ENCODE results near the gene PACS2.
"Not testable (repeated sequence)": the region's sequence is repeated elsewhere in the genome, so short reads cannot be mapped to it uniquely, and the experiment has no call there.

Gene PACS2

DNA sequence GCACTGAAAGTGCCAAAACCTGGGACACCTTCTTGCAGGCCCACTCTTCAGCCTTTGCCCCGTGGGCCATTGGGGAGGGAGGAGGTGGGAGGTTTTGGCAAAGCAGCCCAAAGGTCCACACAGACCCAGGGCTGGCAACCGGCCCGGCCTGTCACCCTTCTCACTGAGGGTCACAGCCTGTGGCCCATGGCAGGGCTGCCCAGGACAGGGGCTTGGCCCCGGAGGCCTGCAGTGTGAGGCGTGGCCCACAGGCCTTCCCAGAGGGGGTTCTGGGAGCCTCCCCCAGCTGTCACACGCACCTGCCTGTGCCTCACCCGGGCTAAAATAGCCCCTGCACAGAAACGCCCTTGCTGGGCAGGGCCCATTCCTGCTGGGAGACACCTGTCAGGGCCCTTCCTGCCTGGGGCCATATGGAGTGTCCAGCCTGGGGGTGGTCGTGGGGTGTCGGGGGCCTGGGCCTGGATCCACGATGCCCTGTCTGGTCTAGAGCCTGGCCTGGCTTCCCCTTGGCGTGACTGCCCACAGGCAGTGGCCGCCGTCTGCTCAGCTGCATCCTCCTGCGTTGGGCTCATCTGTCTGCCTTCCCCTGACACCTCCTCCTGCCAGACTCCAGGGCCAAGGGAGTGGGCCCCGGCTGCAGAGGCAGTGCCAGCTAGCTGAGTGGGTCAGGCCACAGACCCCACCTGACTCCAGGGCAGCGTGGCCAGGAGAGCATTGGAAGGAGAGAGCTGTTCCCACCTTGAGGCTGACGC lies 19.2 kb downstream of the PACS2 start:
- FAIRE-seq: no peak

DNA sequence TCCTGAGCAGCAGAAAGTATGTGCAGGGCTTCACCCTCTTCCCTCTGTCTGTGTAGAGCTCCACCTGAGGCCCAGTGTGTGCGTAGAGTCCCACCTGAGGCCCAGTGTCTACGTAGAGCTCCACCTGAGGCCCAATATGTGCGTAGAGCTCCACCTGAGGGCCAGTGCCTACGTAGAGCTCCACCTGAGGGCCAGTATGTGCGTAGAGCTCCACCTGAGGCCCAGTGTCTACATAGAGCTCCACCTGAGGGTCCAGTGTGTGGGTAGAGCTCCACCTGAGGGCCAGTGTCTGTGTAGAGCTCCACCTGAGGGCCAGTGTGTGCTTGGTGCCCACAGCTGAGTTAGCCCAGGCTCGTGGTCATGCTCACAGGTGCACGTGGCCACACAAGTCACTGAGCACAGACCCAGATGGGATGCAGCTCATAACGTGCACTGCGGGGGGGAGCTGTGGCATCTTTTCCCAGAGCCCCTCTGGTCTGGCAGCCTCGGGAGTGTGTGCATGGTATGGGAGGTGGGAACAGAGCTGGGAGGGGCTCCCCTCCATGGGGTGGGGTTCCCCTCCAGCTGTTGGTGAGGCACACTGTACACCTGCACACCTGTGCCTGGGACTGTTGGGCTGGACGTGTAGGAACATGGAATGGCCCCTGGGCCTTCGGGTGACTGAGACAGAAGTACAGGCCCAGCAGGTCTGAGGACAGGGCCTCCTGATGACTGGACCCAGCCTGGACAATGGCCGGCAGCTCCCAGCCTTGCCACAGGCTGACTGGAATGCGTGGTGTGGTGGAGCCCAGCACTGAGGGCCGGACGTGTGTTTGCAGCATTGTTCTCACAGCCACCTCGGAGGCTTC lies 20.1 kb downstream of the PACS2 start:
- FAIRE-seq: no peak

DNA sequence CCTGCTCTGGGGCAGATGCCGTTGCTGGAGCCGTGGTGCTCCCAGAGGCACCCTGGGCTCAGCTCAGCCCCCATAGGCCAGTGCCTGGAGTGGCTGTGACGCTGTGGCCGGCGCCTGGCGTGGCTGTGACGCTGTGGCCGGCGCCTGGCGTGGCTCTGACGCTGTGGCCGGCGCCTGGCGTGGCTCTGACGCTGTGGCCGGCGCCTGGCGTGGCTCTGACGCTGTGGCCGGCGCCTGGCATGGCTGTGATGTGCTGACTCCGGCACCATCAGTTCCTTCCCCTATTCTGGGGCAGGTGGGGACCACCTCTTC lies 20.6 kb downstream of the PACS2 start:
- not testable (repeated sequence) for FAIRE-seq

DNA sequence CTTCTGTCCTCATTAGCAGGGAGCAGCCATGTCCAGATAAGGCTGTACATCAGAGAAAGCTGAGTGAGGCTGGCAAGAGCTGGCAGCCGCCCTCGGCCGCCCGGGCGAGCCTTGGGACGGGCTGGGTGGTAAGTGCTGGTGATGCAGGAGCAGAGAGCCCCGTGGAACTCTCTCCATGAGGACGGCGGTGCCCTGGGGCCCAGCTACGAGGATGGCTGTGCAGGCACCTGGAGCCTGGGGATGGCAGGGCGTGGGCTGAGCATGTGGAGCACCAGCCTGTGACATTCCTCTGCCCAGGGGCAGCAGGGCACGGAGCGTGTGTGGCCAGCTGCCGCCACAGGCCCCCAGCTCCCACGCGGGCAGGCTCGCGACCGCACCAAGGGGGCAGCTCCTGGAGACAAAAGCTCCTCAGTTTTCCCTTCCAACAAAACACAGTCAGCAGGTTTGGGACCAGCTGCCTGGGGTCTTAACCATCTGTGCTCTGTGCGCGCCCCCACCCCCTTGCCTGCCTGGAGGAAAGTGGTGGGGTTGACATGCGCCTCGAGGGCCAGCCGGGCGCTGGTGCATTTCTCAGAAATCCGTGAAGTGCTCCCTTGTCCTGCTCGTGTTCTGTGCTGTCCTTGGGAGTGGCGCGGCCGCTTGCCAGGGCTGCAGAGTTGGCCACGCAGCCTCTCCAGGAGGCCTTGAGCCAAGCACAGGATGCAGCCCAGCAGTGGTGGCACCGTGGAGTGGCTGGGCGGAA lies 21.4 kb downstream of the PACS2 start:
- FAIRE-seq: no peak

DNA sequence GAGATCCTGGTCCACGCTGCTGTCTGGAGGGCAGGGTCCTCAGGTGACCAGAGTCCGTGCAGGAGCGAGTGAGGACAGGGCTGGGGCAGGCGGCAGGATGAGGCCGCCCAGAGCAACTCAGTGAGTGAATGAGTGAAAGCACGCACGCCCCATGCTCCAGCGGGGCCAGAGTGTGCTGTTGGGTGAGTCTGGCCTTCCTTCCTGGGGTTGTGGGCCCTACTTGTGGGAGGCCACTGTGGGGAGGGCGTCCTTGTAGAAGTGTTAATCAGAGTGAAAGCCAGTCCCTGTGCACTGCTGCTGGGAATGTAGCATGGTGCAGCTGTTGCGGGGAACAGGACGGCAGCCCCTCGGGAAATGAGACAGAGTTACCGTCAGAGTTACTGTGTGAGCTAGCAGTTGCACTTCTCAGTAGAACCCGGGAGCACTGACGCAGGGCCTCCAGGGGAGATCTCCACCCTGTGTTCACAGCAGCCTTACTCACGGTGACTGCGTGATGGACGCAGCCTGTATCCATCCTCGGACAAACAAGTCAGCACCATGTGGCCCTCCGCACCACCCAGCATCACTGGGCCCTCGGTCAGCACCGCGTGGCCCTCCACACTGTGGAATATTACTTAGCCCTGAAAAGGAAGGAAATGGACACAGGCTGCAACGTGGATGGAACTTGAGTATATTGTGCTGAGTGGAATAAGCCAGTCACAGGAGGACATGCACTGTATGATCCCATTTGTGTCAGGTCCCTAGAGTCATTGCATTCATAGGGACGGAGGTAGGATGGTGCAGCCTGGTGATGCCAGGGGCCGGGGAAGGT lies 22.1 kb downstream of the PACS2 start:
- FAIRE-seq: no peak

DNA sequence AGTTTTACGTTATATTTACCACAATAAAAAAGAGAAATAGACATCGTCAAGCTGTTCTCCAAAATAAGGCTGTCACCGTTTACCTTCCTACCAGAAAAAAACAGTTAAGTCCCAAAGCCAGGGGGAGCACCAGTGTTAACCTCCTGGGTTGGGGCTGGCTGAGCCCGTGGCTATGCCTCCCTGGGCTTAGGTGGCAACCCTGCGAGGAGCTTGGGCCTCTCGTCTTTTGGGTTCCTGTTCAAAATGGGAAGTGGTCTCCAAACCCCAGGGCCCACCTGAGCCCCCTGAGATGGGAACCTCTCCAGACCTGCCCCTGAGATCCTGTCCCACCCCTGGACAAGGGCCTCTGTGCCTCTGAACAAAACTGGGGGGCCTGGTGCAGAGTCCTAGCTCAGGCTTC lies 22.9 kb downstream of the PACS2 start:
- no peak for FAIRE-seq

DNA sequence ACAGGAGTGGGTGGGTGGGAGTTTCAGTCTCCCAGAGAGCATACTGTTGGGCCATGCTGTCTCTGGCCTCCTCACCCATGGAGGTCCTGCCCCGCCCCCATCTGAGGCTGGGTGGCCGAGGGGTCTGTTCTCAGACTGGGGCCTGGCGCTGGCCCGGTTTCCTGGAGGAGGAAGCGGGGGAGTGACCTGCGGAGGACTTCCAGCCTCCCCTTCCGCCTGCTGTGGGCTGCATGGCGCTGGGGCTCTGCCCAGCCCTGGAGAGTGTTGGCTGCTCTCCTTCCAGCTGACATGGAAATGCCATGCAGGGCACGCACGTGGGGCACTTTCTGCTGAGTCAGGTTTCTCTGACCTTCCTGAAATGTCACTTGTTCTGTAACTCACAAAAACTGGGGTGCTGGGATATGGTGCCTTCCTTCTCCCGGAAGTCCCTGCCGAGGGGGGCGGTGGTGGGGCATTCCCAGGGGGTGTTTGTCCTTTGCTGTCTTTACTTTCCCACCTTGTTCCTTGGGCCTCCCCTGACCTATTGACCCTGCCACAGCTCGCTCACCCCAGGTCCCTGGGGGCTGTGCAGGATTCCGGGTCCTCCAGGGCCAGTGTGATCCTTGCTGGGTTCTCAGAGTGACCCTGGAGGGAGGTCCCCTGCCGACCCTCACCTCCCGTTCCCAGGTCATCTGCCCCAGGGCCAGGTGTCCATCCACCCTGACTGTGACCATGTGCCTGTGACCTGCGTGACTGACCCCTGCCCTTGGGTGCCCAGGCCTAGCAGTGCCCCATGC lies 23.6 kb downstream of the PACS2 start:
- FAIRE-seq: no peak

DNA sequence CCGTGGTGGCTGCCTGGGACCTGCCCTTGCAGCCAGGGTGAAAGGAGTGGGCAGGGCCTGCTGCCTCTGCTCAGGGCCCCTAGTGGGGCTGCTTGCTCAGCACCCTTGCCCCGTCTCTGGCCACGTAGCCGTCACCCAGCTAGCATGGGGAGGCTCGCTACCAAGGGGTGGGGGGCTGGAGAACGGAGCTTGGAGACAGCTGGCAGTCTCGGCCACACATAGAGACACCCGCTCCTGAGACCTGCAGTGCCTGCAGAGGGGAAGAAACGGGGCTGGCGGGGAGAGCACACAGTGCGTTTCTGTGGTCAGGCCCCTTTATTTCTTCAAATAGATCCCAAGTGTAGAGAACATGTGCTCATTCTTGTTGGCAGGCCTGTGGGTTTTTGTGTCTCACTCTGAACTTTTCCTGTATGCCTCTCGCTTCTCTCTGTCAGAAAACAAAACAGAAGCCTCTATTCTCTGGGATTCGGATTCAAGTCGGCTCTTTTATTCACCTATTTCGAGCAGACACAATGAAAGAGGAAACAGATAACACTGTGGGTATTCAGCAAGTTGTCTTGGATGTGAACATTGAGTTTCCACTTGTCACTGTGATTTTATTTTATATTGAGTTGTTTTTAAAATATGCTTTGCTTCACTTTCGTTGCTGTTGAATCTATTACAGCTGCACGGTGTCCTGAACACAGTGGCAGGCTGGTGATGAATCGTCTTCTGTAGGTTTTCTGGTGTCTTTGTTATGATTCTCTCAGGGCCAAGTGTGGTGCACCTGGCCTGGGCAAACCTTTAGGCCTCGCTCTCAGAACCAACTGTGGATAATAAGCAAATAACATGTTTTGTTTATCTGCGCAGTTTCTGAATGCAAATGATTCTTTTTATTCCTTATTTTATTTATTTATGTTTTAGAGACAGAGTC lies 26.5 kb downstream of the PACS2 start:
- no peak for FAIRE-seq

DNA sequence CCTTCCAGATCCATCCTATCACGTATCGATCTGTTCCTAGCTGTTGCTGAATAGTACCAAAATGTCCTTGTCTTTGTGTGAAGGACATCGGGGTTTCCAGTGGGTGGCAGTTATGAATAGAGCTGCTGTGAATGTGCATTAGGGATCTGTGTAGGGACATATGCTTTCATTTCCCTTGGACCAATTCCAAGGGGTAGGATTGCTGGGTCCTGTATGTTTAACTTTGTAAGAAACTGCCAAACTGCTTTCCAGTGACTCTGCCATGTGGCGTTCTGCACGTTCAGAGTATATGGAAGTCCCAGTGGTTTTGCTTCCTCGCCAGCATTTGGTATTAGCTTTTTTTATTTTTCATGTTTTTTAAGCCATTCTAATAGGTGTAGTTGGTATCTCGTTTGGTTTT lies 28.6 kb downstream of the PACS2 start:
- FAIRE-seq: no peak

DNA sequence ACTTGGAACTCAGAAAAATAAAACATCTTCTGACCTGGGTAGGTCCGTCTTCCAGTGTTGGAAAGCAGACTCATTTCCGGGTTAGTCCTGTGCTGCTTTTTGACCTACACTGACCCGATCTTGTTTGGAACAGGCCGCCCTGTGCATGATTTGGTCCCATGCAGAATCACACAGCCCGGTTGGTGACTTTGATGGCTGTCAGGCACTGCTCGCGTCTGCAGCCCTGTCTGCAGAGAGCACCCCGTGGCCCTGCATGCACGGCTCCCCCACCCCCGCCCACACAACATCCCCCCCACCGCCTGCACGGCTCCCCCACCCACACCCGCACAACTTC lies 31.6 kb downstream of the PACS2 start:
- no peak for FAIRE-seq

DNA sequence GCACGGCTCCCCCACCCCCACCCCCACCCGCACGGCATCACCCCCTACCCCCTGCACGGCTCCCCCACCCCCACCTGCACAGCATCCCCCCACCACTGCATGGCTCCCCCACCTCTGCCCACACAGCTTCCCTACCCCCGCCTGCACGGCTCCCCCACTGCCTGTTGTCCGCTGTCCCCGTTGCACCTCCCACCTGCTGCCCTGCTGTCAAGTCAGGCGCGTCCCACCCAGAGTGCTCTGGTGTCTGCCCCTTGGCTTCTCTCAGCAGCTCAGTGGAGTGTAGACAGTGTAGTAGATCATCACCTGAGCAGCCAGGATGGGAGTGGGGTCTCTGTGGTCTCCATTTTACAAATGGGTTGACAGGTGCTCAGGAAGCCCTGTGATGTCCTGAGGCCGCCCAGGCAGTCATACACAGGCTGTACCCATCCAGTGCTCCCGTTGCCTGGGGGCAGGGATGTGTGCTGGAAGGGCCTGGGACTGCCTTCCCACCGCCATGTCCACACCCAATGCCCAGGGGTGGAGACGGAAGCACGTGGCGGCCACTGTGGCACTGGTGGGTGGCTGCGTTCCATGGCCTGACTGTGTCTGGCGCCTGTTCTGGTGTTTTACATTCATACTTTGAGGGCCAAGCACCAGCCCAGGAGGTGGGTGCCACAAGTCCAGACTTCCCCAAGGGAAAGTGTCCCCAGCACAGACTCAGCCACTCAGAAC lies 32.5 kb downstream of the PACS2 start:
- FAIRE-seq: no peak

DNA sequence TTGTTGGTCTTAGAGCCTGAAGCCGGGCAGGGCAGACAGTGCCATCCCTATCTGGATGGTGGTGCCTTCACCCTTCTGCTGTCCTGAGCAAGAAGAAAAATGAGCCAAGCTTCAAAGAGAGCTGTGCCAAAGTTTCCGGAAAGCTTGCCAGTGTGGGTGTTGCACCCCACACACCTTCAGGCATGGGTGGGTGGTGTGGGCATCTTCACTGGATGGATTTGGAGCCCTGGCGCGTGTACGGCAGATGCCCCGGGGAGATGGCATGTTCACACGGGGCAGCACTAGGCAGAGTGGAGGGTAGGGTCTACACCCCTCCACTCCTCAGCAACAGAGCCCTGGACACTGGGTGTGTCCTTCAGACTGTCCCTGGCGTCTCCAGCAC lies 33.0 kb downstream of the PACS2 start:
- FAIRE-seq: no peak

DNA sequence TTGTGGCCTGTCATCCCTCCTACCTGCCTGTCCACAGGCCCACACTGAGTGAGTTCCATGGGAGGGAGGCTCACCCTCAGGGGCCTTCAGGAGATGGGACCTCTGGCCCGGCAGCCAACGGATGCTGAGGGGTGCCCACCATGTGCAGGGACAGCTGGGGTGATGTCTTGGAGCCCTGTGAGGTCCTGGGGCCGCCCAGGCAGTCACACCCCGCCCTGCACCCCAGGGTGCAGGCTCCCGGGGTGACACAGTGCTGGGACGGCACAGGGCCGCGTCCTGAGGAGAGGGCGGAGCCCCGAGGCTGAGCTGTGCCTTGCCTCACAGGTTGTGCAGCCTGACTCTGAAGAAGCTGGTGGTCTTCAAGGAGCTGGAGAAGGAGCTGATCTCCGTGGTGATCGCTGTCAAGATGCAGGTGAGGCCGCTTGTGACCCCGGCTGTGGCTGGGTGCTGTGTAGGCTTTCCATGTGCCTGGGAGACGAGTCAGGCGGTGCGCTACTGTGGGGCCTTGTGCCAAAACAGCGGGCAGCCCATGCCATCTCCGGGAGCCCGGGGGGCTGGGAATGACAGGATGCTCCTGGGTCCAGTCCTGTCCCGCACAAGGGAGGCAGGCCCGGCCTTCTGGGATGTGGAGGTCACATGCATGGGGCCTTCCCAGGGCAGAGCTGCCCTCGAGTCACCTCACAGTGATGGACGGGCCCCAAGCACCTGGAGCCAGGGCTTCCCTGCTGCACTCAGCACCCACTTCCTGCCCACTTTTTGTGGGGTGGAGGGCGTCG lies 33.8 kb downstream of the PACS2 start:
- no peak for FAIRE-seq

DNA sequence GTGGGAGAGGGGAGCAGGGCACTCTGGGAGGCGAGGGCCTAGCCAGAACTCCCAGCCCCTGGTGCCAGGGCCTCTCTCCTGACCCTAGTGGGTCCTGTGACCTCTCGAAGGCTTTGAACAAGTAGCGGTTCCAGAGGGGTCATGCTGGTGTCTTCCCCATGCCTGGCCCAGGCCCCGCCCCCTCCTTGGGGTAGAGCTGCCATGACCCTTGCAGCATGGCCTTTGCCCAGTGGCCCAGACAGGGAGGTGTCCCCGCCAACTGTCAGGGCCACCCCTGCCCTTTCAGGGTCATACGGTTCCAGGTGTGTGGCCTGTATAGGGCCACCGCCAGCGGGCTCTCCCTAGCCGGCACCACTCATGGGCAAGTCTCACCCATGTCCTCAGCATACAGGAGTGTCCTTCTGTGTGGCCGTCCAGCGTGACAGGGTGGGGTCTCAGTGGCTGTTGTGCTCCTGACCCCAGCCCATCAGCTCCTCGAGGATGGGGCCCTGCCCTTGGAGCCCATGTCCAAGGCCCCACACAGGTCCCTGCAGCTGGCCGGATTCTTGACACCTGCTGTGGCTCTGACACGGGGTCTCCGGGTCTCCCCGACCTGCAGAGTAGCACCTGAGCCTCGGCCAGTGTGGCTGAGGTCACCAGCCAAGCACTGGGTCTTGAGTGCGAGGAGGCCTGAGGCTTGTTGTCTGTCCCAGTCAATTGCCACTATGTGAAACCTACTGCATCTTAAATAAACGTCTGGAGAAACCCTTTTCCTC lies 34.6 kb downstream of the PACS2 start:
- FAIRE-seq: no peak

DNA sequence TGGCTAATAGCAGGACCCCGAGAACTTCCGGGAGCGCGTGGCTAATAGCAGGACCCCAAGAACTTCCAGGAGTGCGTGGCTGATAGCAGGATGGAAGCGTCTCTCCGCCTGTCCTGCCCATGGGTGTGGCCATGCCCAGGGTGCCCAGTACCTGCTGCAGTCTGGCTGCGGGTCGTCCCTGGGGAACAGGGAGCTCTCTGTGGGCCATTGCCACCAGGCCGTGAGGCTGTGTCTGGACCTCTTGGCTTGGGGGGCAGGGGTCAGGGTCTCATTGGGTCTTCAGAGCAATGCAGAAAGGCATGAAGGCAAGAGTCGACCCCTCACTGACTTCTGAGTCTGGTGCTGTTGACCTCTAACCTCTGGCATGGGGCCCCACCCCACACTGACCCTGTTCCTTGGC lies 35.4 kb downstream of the PACS2 start:
- no peak for FAIRE-seq

DNA sequence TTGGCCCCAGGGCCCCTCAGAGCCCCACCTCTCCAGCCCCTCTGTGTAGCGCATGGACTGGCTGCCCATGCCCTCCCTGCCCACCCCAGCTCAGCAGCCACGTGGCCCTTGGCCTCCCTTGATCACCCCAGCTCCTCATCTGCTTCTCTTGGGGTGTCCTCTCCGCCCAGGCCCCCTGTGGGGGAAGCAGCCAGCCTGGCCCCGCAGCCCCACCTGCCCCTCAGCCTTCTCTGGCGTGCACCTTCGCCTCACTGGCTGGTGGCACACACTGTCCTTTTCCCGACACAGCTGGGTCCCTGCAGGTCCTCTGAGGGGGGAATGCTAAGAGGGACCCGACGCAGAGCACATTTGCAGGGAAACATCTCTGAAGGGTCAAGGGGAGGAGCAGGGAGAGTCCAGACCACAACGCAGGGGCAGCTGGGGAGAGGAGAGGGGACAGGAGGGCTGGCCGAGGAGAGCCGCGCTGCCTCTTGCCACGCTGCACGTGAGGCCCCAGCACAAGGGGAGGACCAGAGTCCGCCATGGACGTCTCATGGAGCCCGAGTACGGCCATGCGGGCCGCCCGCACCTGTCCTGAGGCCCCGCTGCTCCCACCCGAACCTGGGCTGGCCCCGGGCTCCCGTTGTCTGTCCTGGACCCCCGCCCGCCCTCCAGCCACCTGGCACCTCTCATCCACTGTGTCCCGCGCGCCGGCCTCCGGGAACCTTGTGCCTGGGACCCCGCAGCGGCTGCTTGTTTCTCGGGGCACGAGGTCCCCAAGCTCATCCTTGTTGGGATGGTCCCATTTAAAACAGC lies 36.1 kb downstream of the PACS2 start:
- no peak for FAIRE-seq

DNA sequence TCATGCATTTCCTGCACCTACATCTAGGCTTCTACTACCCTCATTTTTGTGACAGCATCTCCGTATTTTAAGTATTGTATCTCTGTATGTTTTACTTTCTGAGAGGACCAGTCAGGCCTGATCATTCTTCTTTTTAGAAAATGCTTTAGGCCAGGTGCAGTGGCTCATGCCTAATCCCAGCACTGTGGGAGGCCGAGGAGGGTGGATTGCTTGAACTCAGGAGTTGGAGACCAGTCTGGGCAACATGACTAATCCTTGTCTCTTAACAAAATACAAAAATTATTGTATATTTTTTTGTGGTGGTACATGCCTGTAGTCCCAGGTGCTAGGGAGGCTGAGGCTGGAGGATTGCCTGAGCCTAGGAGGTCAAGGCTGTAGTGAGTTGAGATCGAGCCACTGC lies 36.9 kb downstream of the PACS2 start:
- no peak for FAIRE-seq
